ENCODE results near the gene LHX1.

LHX1 gene

GRCh38 chr17:36937001-36937958 is at the start of gene LHX1:
TSS of gene LHX1 (plus strand) at chr17:36937475. CDS start at chr17:36938198, 723 bp downstream.
- DNase-seq: no peak

GRCh38 chr17:36888236-36888951 is 48.9 kb upstream of the LHX1 start:
- no peak for DNase-seq

GRCh38 chr17:36889770-36890349 is 47.4 kb upstream of the LHX1 start:
- DNase-seq: no peak

DNA sequence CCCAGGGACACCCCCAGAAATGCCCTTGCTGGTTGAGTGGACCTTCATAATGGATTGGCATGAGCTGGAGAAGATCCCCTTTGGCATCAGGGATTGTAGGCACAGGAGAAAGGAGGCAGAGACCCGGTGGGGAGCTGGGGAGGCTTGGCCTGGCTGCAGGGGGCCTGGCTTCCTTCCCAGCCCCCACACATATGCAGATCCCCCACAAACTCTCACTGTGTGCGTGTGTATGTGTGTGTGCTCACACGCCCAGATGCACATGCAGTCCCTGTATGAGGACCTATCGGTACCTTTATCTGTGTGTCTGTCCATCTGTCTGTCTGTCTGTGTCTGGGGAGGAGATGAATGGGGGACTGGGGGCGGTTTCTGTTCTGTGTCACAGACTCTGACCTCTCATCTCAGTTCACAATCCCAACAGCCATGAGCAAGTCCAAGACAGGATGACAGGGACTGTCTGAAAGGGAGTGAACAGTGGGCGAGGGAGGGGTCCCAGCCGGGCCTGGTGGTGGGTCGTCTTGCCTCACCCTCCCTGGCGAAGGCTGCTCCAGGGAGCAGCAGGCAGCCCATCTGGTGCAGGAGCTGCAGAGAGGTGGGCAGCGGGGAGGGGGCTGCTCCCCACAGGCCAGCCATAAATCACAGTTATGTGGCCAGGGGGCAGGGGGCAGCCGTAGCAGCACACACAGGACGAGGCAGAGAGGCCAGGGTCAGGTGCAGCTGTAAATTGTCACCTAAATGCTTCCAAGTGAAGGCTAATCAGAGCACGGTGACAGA is 46.7 kb upstream of the LHX1 start:
- DNase-seq: no peak

GRCh38 chr17:36892112-36892838 is 45.0 kb upstream of the LHX1 start:
- DNase-seq: no peak

- no peak for DNase-seq
Measured at GRCh38 chr17:36894177-36894576, 43.1 kb upstream of the LHX1 start.

GRCh38 chr17:36894925-36895324 is 42.4 kb upstream of the LHX1 start:
- DNase-seq: no peak

DNA sequence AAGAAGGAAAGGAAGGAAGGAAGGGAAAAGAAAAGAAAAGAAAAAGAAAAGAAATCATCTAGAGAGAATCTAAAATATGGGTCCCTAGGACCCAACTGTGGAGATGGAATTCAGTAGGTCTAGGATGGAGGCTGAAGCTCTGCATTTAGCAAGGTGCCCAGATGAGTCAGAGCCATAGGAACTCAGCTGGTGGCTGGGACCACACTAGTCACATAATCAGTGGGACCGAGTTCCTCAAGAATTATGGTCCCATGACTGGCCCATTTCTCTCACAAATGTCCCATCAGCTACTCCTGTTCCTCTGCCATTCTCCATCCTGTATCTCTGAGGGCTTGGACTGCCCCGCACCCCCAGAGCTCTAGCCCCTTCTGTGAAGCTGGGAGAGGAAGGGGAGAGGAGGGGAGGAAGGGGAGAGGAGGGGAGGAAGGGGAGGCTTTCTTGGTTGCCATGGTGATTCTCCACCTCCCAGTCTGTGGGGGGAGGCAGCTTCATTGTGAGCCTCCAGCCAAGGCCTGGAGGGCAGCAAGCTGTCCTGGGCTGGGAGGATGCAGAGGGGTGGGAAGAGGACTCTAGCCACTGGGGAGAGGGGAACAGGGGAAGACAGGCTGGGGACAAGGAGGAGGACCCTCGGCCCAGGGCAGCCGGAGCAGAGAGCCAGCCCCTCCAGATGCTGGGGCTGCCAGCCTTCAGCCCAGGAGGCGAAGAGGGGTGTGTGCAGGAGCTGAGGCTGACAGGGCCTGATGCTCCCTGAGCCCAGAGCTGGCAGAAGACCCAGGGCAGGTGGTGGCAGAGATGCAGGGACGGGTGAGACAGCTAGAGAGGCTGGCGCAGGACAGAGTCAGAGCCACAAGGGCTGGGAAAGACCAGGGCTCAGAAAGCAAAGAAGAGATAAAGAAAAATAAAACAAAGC is 37.8 kb upstream of the LHX1 start:
- DNase-seq: no peak

DNA sequence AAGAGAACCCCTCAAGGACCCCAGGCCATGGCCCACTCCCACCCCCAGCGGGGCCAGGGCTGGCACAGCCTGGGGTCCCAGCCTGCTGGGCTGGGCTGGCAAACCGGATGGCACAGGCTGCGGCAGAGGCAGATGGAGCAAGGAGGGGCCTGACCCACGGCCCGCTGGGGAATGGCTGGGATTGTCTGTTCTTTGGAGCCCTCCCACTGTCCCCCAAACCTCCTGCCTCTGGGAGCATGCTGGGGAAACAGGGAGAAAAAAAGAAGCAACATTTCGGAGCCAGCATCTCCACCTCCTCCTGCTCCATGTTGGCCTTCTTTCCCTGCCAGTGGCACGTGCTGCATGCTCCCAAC is 37.1 kb upstream of the LHX1 start:
- DNase-seq: no peak

GRCh38 chr17:36901506-36901905 is 35.8 kb upstream of the LHX1 start:
- DNase-seq: no peak

GRCh38 chr17:36907407-36907806 is 29.9 kb upstream of the LHX1 start:
- DNase-seq: no peak

GRCh38 chr17:36910513-36910912 is 26.8 kb upstream of the LHX1 start:
- no peak for DNase-seq

GRCh38 chr17:36911001-36911400 is 26.3 kb upstream of the LHX1 start:
- DNase-seq: no peak

DNA sequence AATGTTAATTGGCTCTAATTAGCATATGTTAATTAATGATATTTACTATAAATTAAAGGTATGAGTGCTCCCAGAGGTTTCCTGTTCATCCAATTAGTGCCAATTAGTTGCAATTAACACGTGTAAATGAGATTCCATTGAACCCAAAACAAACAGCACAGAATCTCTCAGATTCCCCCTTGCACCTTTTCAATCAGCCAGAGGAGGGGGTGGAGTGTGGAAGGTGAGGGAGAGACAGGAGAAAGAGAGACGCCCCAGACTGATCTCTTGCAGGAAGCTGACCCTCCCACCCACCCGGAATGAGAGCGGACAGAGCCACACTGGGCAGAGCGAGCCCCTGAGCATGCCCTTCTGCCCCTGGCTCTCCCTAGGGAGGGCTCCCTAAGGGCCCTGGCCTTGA is 24.1 kb upstream of the LHX1 start:
- DNase-seq: no peak

GRCh38 chr17:36918211-36918691 is 19.0 kb upstream of the LHX1 start:
- no peak for DNase-seq

- DNase-seq: no peak
Measured at GRCh38 chr17:36919407-36919968, 17.8 kb upstream of the LHX1 start.

DNA sequence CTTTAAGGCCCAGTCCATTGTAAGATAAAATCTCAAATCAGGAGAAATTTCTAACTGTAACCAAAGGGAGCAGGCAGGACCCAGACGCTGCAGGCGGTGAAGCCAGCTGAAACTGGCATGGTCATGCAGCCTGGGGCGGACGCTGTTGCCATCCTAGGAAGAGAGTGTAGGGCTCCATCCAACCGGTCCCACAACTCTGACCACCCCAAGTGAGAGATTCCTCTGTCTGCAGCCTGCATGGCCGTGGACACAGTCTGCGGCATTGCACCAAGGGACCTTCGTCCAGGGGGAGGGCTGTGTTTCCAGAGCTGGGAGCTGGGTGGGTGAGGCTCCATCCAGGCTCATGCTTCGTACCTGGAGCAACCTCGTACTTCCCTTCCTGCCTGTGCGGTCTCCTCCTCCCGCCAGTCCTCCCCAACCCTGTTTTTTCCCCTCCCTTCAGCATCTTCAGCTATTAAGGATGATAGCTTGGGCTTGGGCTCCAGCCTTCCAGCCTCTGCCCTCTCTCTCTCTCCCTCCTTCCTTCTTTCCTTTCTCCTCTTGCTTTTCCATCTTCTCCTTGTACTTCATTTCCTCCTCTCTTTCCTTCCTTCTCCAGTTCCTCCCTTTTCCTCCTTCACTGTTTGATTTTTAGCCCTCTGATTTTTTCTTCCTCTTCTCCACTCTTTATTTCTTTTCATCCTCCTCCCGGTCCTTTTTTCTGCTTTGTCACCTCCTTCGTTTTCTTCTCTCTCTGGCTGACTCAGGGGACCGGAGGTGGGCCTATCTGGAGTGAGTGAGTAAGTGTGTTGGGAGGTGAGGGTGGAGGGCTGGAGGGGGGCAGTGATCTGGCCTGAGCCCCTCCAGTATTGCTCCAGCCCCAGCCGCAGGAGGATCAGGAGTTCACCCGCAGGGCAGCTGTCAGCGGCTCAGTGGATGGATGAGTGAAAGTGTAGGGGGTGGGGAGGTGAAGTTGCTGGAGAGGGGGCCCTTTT is 17.0 kb upstream of the LHX1 start:
- no peak for DNase-seq

GRCh38 chr17:36921095-36921851 is 16.0 kb upstream of the LHX1 start:
- DNase-seq: no peak

- DNase-seq: no peak
Measured at GRCh38 chr17:36922175-36922574, 15.1 kb upstream of the LHX1 start.

Measured in CD4-positive, alpha-beta T cell treated with Interleukin-4 for 4 hours (primary cell).